ENCODE measurements around the gene ALKAL2.

DNA sequence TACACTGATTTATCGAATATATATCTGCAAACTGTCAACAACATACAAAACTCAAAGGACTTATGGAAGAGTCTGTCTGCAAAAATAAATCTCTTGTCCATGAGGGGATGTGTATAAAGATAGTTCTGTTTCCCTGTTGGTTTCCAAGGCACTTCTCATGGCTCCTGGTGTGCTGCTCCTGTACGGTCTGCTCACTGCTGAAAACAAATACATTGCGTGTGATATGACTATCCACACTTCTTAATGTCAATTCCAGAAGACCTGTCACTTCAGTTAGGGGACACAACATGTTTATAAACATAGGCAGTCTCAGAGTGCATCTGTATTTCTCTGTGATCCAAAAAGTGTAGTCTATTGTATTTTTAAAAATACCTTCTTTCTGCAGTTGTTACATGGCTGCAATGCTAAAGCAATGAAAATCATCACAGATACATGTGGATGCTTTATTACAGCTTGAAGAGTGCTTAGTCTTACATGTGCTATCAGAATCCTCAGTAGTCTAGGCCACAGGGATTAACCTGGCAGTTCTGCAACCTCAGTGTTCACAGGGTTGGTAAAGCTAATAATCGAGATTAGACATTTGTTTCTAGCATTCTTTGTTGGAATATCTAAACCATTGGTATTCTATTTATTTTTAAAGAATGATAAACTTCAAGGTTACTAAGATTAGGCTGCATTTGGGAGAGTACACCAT lies 7.8 kb downstream of the ALKAL2 start:
- TF ChIP-seq, protein P1, sequence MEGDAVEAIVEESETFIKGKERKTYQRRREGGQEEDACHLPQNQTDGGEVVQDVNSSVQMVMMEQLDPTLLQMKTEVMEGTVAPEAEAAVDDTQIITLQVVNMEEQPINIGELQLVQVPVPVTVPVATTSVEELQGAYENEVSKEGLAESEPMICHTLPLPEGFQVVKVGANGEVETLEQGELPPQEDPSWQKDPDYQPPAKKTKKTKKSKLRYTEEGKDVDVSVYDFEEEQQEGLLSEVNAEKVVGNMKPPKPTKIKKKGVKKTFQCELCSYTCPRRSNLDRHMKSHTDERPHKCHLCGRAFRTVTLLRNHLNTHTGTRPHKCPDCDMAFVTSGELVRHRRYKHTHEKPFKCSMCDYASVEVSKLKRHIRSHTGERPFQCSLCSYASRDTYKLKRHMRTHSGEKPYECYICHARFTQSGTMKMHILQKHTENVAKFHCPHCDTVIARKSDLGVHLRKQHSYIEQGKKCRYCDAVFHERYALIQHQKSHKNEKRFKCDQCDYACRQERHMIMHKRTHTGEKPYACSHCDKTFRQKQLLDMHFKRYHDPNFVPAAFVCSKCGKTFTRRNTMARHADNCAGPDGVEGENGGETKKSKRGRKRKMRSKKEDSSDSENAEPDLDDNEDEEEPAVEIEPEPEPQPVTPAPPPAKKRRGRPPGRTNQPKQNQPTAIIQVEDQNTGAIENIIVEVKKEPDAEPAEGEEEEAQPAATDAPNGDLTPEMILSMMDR (conservative IDR thresholded peaks at IDR 0.05 in 1 of 2, IDR thresholded peaks at IDR 0.05 in 1 of 2; ENCODE audit: low read depth in 1 of 2, low read length in 2 of 2): no peak
- no peak for TF ChIP-seq EZH2 (IDR thresholded peaks at IDR 0.05; ENCODE audit: low read length, missing control alignments)
